CD4-positive, alpha-beta T cell (primary cell): ENCODE measurements around the gene GPSM1. TPM values are rescaled to one million over a fixed set of nuclear protein-coding genes. Genes with fewer than 3 reads are reported as not detected.

Experiments
- ATAC-seq: fragments of 200-7000 bp; cut with Tn5 transposase; one replicate; pipeline ENCODE4 v1.10.0; 2022; ENCODE audit warnings: mild to moderate bottlenecking; ENCODE audit not compliant: poor library complexity
- CTCF ChIA-PET: fragments of 350-600 bp; sonication (Branson Sonifier 250); formaldehyde crosslinking; loops from one replicate; lab custom pipeline; 2021; ENCODE audit warnings: antibody characterized with exemption, inconsistent platforms; lab: Charles Lee
- POLR2A ChIA-PET: fragments of 350-600 bp; sonication (Branson Sonifier 250); formaldehyde crosslinking; loops from one replicate; lab custom pipeline; 2021; ENCODE audit warnings: antibody characterized with exemption, inconsistent platforms; lab: Charles Lee
- DNase-seq, 14 experiments: peaks; one replicate each; pipeline ENCODE4 v3.0.0-alpha.2; 2013 to 2020; ENCODE audit warnings: mixed read lengths in 2 of 14
- H3K27ac ChIP-seq, 2 donors: one replicate each; pipeline versions ENCODE4 v1.5.1 to v1.7.0; 2013; ENCODE audit warnings: low read length in 2 of 2, low read depth in 1 of 2, mild to moderate bottlenecking in 1 of 2
- H3K27me3 ChIP-seq, 2 experiments: 1 replicate in 1 of 2; 2 replicates in 1 of 2; pipeline versions ENCODE4 v1.6.1 to v1.7.0; 2013; ENCODE audit warnings: low read length in 2 of 2, control low read depth in 1 of 2, mild to moderate bottlenecking in 1 of 2, moderate library complexity in 1 of 2; ENCODE audit not compliant: insufficient read depth in 2 of 2, control insufficient read depth in 1 of 2
- H3K36me3 ChIP-seq: one replicate; pipeline ENCODE4 v1.6.1; 2013; ENCODE audit warnings: low read length, control low read depth; ENCODE audit not compliant: insufficient read depth
- H3K4me1 ChIP-seq: one replicate; pipeline ENCODE4 v1.6.1; 2013; ENCODE audit warnings: low read length, control low read depth; ENCODE audit not compliant: insufficient read depth
- H3K4me3 ChIP-seq: one replicate; pipeline ENCODE4 v1.5.1; 2013; ENCODE audit warnings: mild to moderate bottlenecking, low read length, moderate library complexity
- H3K9me3 ChIP-seq, 2 experiments: 1 replicate in 1 of 2; 2 replicates in 1 of 2; pipeline versions ENCODE4 v1.6.1 to v1.7.0; 2013; ENCODE audit warnings: low read length in 2 of 2, mild to moderate bottlenecking in 2 of 2, control low read depth in 1 of 2, moderate library complexity in 1 of 2; ENCODE audit not compliant: control insufficient read depth in 1 of 2, insufficient read depth in 1 of 2
- H3K27ac Mint-ChIP-seq: one replicate; pipeline ENCODE4 v1.8.0; 2020; ENCODE audit warnings: mixed read lengths
- H3K27me3 Mint-ChIP-seq: one replicate; pipeline ENCODE4 v1.8.0; 2021; ENCODE audit warnings: mixed read lengths
- H3K36me3 Mint-ChIP-seq: one replicate; pipeline ENCODE4 v1.8.0; 2021; ENCODE audit warnings: low read depth, mixed read lengths
- H3K4me1 Mint-ChIP-seq: one replicate; pipeline ENCODE4 v1.8.0; 2021; ENCODE audit warnings: low read depth, mixed read lengths
- H3K4me3 Mint-ChIP-seq: one replicate; pipeline ENCODE4 v1.8.0; 2020; ENCODE audit warnings: mild to moderate bottlenecking, mixed read lengths
- H3K9me3 Mint-ChIP-seq: one replicate; pipeline ENCODE4 v1.8.0; 2020; ENCODE audit warnings: mixed read lengths
- CTCF ChIP-seq: fragments of 200-600 bp; IDR thresholded peaks from one replicate; pipeline ENCODE4 v1.8.0; 2022; ENCODE audit warnings: antibody characterized with exemption, mild to moderate bottlenecking
- intact Hi-C, 2 experiments: fragments of 100-400 bp; cut with DNase I in 1 of 2; cut with micrococcal nuclease in 1 of 2; formaldehyde crosslinking; loops; one replicate each; pipeline versions ENCODE4 v1.15.1 to v1.9.0; 2023 to 2025; cut with DNase I, micrococcal nuclease
- total RNA-seq, 174 experiments: library from RNA in 2 of 174; stranded (reverse) in 2 of 174; gene quantifications; one replicate each; pipeline ENCODE4 v1.2.3 and lab custom pipeline; 2021 to 2026

Gene GPSM1
- total RNA-seq, 2 experiments from 2014 or later: 7.7 to 8.6 TPM

GRCh38 chr9:136395345-136396218 lies 68.2 kb downstream of the GPSM1 start:
- H3K27ac Mint-ChIP-seq: no peak overlapping the region
- TF ChIP-seq CTCF: no peak
- no peak overlapping the region for H3K4me3 Mint-ChIP-seq
- intact Hi-C loops: no loop called here
- no peaks in the 10 kb centered on the region for H3K9me3 Mint-ChIP-seq
- Histone ChIP-seq H3K36me3 (peaks cover 67% of the 10 kb centered on the region), H3K27ac (no peak overlapping the region), H3K4me1 (peaks cover 22% of the 10 kb centered on the region), H3K9me3 (no peaks in the 10 kb centered on the region), H3K27me3 (no peaks in the 10 kb centered on the region), H3K4me3 (no peak overlapping the region)
- H3K36me3 Mint-ChIP-seq: peaks cover 36% of the 10 kb centered on the region
- ATAC-seq (no peak), DNase-seq (no peak)
- H3K27me3 Mint-ChIP-seq: no peaks in the 10 kb centered on the region
- CTCF ChIA-PET: no interaction called here
- peaks cover 10% of the 10 kb centered on the region for H3K4me1 Mint-ChIP-seq
- POLR2A ChIA-PET: no interaction called here

GRCh38 chr9:136396219-136396515 lies 68.8 kb downstream of the GPSM1 start:
- CTCF ChIA-PET: interaction anchor here (1.0 kb wide), 1 partner anchor 32 kb away, joined by 4 read pairs; the partner anchor contains the start of gene DNLZ

GRCh38 chr9:136397643-136398042 lies 70.3 kb downstream of the GPSM1 start:
- no peaks in the 10 kb centered on the region for H3K27me3 ChIP-seq
- DNase-seq: no peak
- H3K4me1 ChIP-seq: peaks cover 34% of the 10 kb centered on the region
- ChIA-PET POLR2A (no interaction called here), CTCF (interaction anchor here (1.5 kb wide), 1 partner anchor 34 kb away, joined by 7 read pairs; the partner anchor contains the start of gene DNLZ)
- Mint-ChIP-seq H3K4me1 (peaks cover 19% of the 10 kb centered on the region), H3K27me3 (no peaks in the 10 kb centered on the region), H3K36me3 (peaks cover 21% of the 10 kb centered on the region), H3K9me3 (no peaks in the 10 kb centered on the region), H3K27ac (no peak overlapping the region), H3K4me3 (no peak overlapping the region)
- H3K36me3 ChIP-seq: peaks cover 58% of the 10 kb centered on the region
- no peak for TF ChIP-seq CTCF
- H3K4me3 ChIP-seq: no peak overlapping the region
- no peak overlapping the region for H3K27ac ChIP-seq
- H3K9me3 ChIP-seq: no peaks in the 10 kb centered on the region
- no peak for ATAC-seq
- intact Hi-C loops: no loop called here

More at GRCh38 chr9:136396219-136396515, 68.8 kb downstream of the GPSM1 start:
- Mint-ChIP-seq H3K4me1 (peaks cover 13% of the 10 kb centered on the region), H3K4me3 (peak overlapping the region; percentile 60), H3K36me3 (peaks cover 33% of the 10 kb centered on the region), H3K9me3 (no peaks in the 10 kb centered on the region), H3K27me3 (no peaks in the 10 kb centered on the region), H3K27ac (no peak overlapping the region)
- Histone ChIP-seq H3K36me3 (peaks cover 65% of the 10 kb centered on the region), H3K4me3 (no peak overlapping the region), H3K4me1 (peaks cover 28% of the 10 kb centered on the region), H3K27ac (no peak overlapping the region), H3K27me3 (no peaks in the 10 kb centered on the region), H3K9me3 (no peaks in the 10 kb centered on the region)
- intact Hi-C loops: no loop called here
- no peak for DNase-seq
- TF ChIP-seq CTCF: no peak
- POLR2A ChIA-PET: no interaction called here
- ATAC-seq: no peak
